ENCODE results near the gene RPS15A.
"Not testable (repeated sequence)": the region's sequence is repeated elsewhere in the genome, so short reads cannot be mapped to it uniquely, and the experiment has no call there.

RPS15A gene

DNA sequence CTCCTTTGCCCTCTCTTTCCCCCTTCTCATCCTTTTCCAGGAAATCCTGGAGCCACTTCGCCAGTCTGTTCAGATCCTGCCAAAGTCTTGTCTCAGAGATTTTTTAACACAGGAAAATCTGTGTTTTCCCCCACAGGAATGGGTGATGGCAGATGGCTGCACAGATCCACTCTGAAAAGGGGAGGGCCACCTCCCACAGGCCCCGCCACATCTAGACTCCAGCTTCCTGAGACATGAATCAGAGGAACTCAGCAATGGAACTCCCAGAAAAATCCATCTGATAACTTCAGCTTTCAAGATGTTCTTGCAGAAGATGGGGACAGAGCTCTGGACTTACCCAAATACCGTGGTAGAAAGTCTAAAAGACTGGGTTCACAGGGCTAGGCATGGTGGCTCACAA, 50.1 kb downstream of the RPS15A start:
- not testable (repeated sequence) for DNase-seq

DNA sequence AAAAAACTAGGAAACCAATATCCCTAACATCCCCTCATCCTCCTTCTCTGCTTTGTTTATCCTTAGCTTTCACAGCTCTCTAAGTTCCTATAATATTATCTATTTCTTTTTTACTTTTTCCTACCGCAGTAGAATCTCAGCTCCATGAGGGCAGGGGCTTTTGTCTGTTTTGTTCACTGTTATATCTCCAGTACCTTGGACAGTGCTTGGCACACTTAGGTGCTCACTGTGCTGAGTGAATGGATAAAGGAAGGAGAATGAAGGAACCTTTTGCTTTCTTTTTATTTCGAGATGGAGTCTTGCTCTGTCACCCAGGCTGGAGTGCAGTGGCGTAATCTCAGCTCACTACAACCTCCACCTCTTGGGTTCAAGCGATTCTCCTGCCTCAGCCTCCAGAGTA, 51.4 kb downstream of the RPS15A start:
- not testable (repeated sequence) for DNase-seq

DNA sequence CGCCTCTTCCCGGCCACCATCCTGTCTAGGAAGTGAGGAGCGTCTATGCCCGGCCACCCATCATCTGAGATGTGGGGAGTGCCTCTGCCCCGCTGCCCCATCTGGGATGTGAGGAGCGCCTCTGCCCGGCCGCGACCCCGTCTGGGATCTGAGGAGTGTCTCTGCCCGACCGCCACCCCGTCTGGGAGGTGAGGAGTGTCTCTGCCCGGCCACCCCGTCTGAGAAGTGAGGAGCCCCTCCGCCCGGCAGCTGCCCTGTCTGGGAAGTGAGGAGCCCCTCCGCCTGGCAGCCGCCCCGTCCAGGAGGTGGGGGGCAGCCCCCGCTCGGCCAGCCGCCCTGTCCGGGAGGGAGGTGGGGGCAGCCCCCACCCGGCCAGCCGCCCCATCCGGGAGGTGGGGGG, 55.9 kb downstream of the RPS15A start:
- DNase-seq = not testable (repeated sequence)
